Measurements from ENCODE around the gene GRAMD1B. TPM values are rescaled to one million over a fixed set of nuclear protein-coding genes. Genes with fewer than 3 reads are reported as not detected.

GRAMD1B gene
- total RNA-seq, 4 donors from 2014 or later = 27.5 to 37.2 (median 30.6) TPM

GRCh38 chr11:123624974-123625373 is 194.9 kb downstream of the GRAMD1B start:
- H3K27ac ChIP-seq = no peak overlapping the region
- TF ChIP-seq EP300 (IDR thresholded peaks at IDR 0.05) (no peak), CTCF (IDR thresholded peaks at IDR 0.05) (no peak), POLR2A (IDR thresholded peaks at IDR 0.05) (no peak)
- H3K4me3 ChIP-seq = no peak overlapping the region
- 83 to 85% methylated on average over 2 of the region's 2 CpGs for WGBS, 2 donors
- H3K27me3 ChIP-seq = no peaks in the 10 kb centered on the region
- no peaks in the 10 kb centered on the region for H3K9me3 ChIP-seq
- H3K36me3 ChIP-seq = peaks cover 0 to 35% (median 3%) of the 10 kb centered on the region in 3 donors
- no peak for DNase-seq (ENCODE audit: low spot score in 2 of 2)
- H3K4me1 ChIP-seq = no peaks in the 10 kb centered on the region

- no peaks in the 10 kb centered on the region for H3K4me1 ChIP-seq
- TF ChIP-seq EP300 (IDR thresholded peaks at IDR 0.05) (no peak), POLR2A (IDR thresholded peaks at IDR 0.05) (no peak), CTCF (IDR thresholded peaks at IDR 0.05) (no peak)
- peaks cover 0 to 11% (median 3%) of the 10 kb centered on the region in 3 donors for H3K36me3 ChIP-seq
- no peak overlapping the region for H3K4me3 ChIP-seq
- 50 to 65% methylated on average over 10 of the region's 10 CpGs for WGBS, 2 donors
- no peak overlapping the region for H3K27ac ChIP-seq
- DNase-seq (ENCODE audit: low spot score in 2 of 2) = no peak
- H3K9me3 ChIP-seq = no peaks in the 10 kb centered on the region
- H3K27me3 ChIP-seq = no peaks in the 10 kb centered on the region
Measured at GRCh38 chr11:123628936-123629683, 199.0 kb downstream of the GRAMD1B start.

GRCh38 chr11:123630126-123630608 is 200.1 kb downstream of the GRAMD1B start:
- DNase-seq (ENCODE audit: low spot score in 2 of 2) = no peak
- no peaks in the 10 kb centered on the region for H3K9me3 ChIP-seq
- H3K4me1 ChIP-seq = no peaks in the 10 kb centered on the region
- H3K36me3 ChIP-seq = peaks cover 0 to 8% (median 3%) of the 10 kb centered on the region in 3 donors
- H3K27me3 ChIP-seq = no peaks in the 10 kb centered on the region
- H3K4me3 ChIP-seq = no peak overlapping the region
- WGBS, 2 donors = 40 to 50% methylated on average over 3 of the region's 3 CpGs
- no peak overlapping the region for H3K27ac ChIP-seq
- no peak for TF ChIP-seq POLR2A (IDR thresholded peaks at IDR 0.05)
- no peak for TF ChIP-seq CTCF (IDR thresholded peaks at IDR 0.05)
- TF ChIP-seq EP300 (IDR thresholded peaks at IDR 0.05) = no peak

- no peak overlapping the region for H3K4me3 ChIP-seq
- no peaks in the 10 kb centered on the region for H3K4me1 ChIP-seq
- H3K27ac ChIP-seq = no peak overlapping the region
- no peaks in the 10 kb centered on the region for H3K9me3 ChIP-seq
- TF ChIP-seq POLR2A (IDR thresholded peaks at IDR 0.05) = no peak
- no peak for TF ChIP-seq CTCF (IDR thresholded peaks at IDR 0.05)
- no peak for TF ChIP-seq EP300 (IDR thresholded peaks at IDR 0.05)
- H3K36me3 ChIP-seq = no peaks in the 10 kb centered on the region
- H3K27me3 ChIP-seq = no peaks in the 10 kb centered on the region
- 76 to 78% methylated on average over 5 of the region's 5 CpGs for WGBS, 2 donors
- DNase-seq (ENCODE audit: low spot score in 2 of 2) = no peak
Measured at GRCh38 chr11:123640029-123640428, 210.0 kb downstream of the GRAMD1B start.

GRCh38 chr11:123640677-123641494 is 210.8 kb downstream of the GRAMD1B start:
- H3K27me3 ChIP-seq = no peaks in the 10 kb centered on the region
- H3K27ac ChIP-seq = no peak overlapping the region
- H3K4me3 ChIP-seq = no peak overlapping the region
- DNase-seq (ENCODE audit: low spot score in 2 of 2) = no peak
- no peaks in the 10 kb centered on the region for H3K36me3 ChIP-seq
- TF ChIP-seq EP300 (IDR thresholded peaks at IDR 0.05) (no peak), CTCF (IDR thresholded peaks at IDR 0.05) (peak; percentile 41 to 54 (median 44))
- WGBS, 2 donors = 25 to 28% methylated on average over 22 of the region's 22 CpGs
- no peaks in the 10 kb centered on the region for H3K4me1 ChIP-seq
- no peaks in the 10 kb centered on the region for H3K9me3 ChIP-seq

All from tibial nerve (tissue), 4 donors.